ENCODE results near the gene ITGA3.
A peak's percentile ranks its signal among the peaks of the same experiment; 100 is the strongest.

Gene ITGA3

GRCh38 chr17:50106393-50107131 is 50.7 kb downstream of the ITGA3 start:
- DNase-seq = no peak

GRCh38 chr17:50107790-50108414 is 52.0 kb downstream of the ITGA3 start:
- peak in 1 of 51 donors; percentile 37 for DNase-seq

GRCh38 chr17:50108556-50108955 is 52.6 kb downstream of the ITGA3 start:
- peak in 1 of 51 donors; percentile 47 for DNase-seq

- DNase-seq = no peak
These were observed 53.3 kb downstream of the ITGA3 start for GRCh38 chr17:50109207-50109606.

- DNase-seq = no peak
These were observed 53.9 kb downstream of the ITGA3 start for GRCh38 chr17:50109785-50110184.

GRCh38 chr17:50110591-50111349 is 54.9 kb downstream of the ITGA3 start:
- no peak for DNase-seq

GRCh38 chr17:50111673-50112655 is 56.1 kb downstream of the ITGA3 start:
- DNase-seq = peak in 28 of 51 donors; percentile 14 to 65 (median 34)

GRCh38 chr17:50112694-50113093 is 56.8 kb downstream of the ITGA3 start:
- peak in 5 of 51 donors; percentile 22 to 34 (median 25) for DNase-seq

GRCh38 chr17:50113624-50114320 is 57.9 kb downstream of the ITGA3 start:
- no peak for DNase-seq

GRCh38 chr17:50114401-50114800 is 58.5 kb downstream of the ITGA3 start:
- no peak for DNase-seq

- DNase-seq = peak in 11 of 51 donors; percentile 11 to 44 (median 18)
These were observed 59.0 kb downstream of the ITGA3 start for GRCh38 chr17:50114849-50115357.

- no peak for DNase-seq
These were observed 59.8 kb downstream of the ITGA3 start for GRCh38 chr17:50115756-50116155.

- peak in 10 of 51 donors; percentile 12 to 43 (median 26) for DNase-seq
These were observed 61.5 kb downstream of the ITGA3 start for GRCh38 chr17:50117202-50118051.

GRCh38 chr17:50118076-50118827 is 62.3 kb downstream of the ITGA3 start:
- no peak for DNase-seq

GRCh38 chr17:50118828-50119218 is 62.9 kb downstream of the ITGA3 start:
- no peak for DNase-seq

- no peak for DNase-seq
These were observed 64.8 kb downstream of the ITGA3 start for GRCh38 chr17:50120475-50121253.

GRCh38 chr17:50122945-50123344 is 67.0 kb downstream of the ITGA3 start:
- DNase-seq = no peak
